ENCODE results near the gene SMG5.

The SMG5 gene

DNA sequence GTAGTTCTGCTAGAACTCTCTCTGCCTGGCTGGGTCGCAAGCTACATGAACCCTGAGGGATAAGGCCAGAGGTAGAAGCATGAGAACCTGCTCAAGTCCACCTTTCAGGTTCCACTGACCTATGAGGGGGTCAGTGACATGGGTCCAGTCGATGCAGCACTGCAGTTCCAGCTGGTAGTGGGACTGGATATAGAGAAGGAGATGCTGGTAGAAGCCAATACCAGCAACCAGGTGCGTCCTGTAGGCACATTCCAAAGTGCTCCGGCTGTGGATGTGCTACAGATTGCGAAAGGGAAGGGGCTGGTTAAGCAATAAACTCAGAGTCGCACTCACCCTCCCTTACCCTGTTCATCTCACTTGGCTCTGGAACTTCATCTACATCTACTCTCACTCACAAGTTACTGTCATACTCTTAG is 5.7 kb downstream of the SMG5 start:
- DNase-seq, result no peak

DNA sequence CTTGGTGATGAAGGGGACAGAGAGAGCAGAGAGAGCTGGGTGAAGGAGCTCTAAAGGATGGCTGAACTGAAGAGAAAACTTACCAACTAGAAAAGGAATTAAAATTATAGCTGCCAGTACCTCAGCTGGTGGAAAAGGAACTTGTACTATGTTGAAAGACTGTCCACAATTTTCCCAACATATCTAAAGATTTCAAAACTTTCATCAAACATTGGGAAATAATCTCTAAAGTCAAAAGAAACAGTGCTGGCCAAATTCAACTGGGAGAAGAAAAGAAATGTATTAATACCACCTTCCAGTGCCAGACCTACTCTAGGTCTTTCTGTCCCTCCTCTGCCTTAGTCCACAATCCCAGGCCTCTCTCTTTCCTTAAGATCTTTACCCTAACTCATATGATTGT is 6.1 kb downstream of the SMG5 start:
- DNase-seq, result no peak

GRCh38 chr1:156270314-156270713 is 12.3 kb downstream of the SMG5 start:
- DNase-seq, result no peak

DNA sequence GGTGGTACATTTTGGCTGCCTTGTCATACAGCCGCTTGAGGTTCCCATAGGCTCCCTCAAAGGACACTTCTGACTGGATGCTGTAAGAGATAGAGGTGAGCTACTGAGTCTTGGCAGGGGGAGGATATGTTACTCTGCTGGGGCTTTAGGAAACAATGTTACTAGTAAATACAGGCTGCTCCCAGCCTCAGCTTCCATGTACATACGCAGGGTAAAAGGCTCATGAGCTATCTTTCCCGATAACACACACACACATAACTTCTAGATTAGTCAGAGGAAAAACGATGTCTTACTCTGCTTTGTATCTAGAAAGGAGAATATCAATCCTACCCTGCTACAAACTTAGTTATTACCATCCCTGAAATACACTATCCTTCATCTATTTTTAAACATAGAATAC is 14.3 kb downstream of the SMG5 start:
- DNase-seq, result no peak

DNA sequence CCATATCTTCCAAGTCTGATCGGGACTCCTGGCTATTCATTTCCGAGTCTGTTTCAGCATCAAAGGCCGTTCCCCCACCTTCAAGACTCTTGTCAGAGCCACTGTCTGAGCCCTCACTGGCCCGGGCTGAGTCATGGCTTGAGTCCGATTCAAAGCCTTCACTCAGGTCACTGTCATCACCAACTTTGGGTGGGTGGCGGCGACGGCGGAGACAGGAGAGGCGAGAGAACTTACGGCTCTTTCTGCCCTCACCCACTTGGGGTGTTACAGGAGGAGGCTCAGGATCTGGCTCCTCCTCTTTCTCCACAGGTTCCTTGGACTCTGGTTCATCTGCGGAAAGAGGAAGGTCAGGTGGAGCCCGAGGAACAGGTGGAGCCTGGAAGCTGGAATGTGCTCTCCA is 16.6 kb downstream of the SMG5 start:
- DNase-seq, result no peak

DNA sequence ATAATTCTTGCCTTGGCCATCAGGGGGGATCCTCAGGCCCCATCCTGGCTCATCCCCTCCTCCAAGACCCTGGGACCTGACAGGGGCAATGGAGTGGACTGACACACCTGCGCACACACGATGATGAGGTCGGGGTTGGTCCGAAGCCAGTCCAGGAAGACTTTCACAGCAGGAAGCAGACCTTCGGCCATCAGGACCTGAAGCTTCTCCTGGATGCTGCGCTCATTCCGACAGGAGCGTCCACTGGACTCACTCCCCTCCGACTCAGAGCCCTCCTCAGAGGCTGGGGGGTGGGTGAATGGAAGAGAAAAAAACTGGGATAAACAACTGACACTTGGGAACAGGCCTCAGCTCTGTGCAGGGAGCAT is 19.4 kb downstream of the SMG5 start:
- no peak for DNase-seq

DNA sequence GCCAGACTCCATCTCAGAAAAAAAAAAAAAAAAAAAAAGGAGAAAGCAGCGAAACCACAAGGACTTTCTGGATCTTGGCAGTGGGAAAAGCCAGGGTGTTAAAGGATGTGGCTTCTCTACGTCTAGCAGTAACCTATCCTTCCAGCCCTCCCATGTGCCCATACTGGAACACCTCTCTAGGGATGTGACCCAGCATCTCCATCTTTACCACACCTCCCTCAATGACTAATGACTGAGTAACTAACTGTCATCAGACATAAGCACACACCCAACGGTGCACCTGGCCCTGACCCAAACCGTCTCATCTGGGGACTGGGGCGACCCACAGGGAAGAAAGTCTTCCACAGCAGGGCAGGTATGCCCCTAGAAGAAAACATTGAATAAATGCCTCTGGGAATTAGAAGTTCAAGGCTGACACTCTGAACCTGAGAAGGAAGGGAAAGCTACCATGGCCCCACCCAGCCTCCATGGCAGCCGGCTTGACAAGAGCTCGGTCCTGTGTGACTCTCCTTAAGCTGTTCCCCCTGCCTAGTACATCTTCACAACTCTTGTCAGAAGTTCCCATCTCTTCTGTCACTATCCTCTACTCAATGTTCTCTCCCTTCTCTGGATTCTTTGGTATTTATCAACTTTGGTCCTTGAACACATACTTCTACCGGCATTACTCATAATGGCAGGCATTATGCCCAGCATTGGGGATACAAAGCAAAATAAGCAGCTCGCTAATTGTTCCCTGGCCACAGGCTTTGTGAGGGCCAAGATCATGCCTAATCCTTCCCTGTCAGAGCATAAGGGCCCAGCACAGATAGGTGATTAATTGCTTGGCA is 20.0 kb downstream of the SMG5 start:
- DNase-seq, result no peak

DNA sequence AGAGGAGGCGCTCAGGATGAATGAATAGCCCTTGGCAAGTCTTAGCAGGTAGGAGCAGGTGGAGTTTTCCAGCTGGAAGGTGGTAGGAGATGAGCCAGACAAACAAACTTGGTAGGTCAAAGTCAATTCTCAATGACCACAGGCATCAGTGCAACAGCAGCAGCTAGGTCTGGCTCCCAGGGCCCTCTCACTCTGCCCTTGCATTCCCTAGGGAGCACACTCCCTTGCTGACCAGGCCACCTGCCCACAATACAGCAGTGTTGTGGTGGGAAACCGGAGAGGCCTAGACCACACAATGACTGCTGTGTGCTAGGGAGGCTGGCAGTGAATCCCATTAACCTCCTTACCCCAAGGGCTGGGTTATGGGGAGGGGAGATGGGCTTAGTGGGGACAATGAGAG is 21.7 kb downstream of the SMG5 start:
- DNase-seq, result no peak

DNA sequence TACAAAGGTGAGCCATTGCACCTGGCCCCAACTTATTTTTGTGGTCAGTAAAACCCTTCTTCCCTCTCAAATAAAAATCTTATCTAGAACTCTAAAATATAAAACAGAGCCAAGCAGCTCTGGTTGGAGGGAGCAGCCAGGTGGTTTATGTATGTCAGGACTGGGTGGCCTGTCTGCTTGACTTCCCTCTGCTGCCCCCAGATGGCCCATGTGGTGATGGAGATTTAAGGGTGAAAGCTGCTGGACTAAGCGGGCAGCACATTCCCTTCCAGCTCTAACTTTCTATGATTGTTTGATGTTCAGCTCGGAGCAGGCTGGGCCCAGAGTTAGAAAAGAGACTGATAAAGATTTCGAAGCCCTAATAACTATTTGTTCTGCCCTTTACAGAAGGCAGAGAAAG is 22.8 kb downstream of the SMG5 start:
- DNase-seq, result no peak

GRCh38 chr1:156258859-156259258 is 23.8 kb downstream of the SMG5 start:
- no peak for DNase-seq

DNA sequence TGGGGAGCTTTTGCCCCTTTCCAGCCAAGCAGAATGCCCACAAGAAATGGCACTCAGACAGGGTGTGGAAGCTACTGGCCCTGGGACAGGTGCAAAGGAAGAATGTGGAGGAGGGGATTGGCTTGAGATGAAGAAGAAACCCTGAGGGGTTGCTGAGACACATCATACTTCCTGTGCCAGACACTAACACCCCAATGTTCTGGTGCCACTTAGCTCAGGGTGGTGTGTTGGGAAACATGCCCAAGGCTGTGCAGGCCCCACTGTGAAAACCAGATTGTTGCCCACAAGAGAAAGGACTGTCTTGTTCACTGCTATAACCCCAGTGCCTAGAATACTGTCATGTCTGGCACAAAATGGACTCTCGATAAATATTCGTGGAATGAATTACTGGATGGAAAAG is 24.9 kb downstream of the SMG5 start:
- DNase-seq, result no peak

- no peak for DNase-seq
These were observed 29.0 kb downstream of the SMG5 start for GRCh38 chr1:156253634-156254033.

- DNase-seq, result no peak
These were observed 31.1 kb downstream of the SMG5 start for GRCh38 chr1:156251527-156251926.

DNA sequence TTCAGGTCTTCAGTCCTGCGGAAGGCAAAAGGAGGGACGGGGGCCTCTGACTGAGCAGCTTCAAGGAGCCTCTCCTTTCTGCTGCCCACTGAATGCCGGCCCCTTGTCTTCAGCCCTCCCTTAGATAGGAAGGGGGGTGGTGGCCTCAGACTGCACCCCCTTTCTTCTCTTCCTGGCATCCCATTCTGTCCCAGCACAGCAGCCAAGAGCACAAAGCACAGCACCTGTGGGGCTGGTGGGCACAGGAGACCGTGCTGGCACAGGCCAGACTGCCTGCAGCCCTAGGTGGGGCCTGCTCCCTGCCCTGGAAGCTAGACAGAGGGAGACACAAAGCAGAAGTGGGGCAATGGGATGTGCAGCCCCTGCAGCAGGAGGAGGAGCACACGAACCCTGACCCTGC is 33.0 kb downstream of the SMG5 start:
- no peak for DNase-seq

DNA sequence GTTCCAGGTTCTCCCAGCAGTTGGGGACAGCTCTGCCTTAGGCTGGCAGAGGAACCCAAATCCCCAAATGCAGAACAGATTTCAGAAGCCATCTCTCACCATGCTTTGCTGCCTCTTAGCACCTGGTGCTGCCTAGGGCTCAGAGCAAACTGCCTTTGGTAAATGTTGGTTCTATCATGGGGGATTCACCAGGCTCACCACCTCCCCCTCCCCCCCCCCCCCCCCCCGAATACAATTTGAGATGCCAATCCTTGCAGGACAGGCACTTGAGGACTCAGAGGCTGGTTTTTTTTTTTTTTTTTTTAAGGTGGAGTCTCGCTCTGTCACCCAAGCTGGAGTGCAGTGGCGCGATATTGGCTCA is 34.3 kb downstream of the SMG5 start:
- DNase-seq, result no peak

DNA sequence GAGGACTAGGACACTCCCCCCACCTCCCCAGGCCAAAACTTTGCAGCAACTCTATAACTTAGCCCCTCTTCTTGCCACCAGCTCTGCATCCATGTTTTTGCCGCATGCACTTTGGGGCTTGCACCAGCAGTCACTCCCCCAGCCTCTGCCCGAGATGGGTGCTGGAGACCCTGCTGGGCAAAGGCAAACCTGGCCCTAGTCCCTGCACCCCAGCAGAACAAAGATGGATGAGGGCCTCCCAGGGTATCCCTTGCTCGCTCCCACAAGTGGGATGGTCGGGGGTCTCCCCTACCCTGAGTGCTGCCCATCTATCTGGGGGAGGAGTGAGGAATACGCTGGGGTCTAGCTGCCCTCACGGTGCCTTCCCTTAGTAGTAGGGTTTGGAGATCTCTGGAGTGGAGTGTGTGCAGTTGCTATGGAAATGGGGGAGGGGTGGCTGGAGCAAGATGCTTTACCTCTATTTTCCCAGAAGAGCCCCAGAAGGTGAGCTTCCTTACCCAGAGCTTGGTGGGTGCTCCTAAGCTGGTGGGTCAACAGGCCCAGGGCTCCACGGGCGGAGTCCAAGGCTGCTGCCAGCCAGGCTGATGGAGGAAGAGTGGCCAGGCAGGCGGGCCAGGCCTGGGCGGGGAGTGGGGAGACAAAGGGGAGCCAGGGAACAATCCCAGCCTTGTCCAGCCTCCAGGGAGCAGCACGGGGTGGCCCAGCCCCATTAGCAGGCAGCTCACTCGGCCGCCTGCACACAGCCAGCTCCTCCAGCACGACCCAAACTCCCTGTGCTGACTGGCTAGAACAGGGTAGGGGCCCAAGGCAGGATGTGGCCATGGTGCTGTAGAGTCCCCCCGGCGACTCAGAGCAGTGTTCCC is 34.9 kb downstream of the SMG5 start, which contains the start of gene PAQR6:
PAQR6 (minus strand) TSS at position 597 of the 863 bp plus-strand sequence. CDS start 1,325 bp downstream, outside the sequence.
- no peak for DNase-seq

- DNase-seq, result no peak
These were observed 35.7 kb downstream of the SMG5 start for GRCh38 chr1:156246781-156247459.

- DNase-seq, result no peak
These were observed 36.3 kb downstream of the SMG5 start for GRCh38 chr1:156246241-156246780.

- peak; percentile 30 for DNase-seq
These were observed 37.0 kb downstream of the SMG5 start for GRCh38 chr1:156245451-156246232.

DNA sequence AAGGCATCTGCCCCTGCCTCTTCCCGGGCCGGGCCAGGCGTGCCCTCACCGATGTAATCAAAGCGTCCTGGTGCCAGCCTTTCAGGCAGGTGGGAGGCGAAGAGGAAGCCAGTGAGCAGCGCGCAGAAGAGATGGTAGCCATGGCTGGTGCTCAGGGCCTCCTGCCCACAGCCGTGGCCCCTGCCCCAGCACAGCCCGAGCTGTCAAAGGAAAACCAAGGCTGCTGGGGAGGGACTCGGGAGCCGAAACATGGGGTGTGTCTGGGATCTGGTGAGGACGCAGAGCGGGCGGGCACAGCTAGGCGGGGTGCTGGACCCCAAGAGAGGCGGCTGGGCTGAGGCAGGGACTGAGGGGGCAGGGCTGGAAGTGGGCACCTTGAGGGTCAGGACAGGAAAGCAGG is 37.9 kb downstream of the SMG5 start:
- DNase-seq, result no peak

DNA sequence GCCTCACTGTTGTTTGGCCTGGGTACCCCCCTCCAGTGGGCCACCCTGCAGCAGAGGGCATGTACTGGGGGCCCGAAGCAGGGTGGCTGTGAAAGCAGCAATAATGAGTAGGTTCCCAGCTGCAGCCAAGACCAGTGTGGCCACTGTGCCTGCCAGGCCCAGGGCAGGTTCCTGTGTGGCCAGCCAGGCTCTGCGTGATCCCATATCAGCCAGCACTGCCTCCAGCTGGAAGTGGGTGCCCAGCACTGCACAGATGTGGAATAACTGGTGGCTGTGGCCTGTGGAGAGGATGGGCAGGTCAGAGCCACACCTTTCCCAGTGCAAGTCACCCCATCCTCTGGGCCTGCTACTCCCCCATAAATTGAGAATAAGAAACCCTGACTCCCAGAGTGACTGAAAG is 38.5 kb downstream of the SMG5 start:
- DNase-seq, result no peak

DNA sequence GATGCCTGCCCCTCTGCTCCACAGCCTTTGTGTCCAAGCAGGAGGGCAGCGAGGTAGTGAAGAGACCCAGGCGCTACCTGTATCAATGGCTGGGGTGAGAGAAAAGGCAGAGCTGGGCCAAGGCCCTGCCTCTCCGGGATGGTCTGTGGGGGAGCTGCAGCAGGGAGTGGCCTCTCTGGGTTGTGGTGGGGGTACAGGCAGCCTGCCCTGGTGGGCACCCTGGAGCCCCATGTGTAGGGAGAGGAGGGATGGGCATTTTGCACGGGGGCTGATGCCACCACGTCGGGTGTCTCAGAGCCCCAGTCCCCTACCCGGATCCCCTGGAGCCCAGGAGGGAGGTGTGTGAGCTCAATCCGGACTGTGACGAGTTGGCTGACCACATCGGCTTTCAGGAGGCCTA is 39.9 kb downstream of the SMG5 start:
- no peak for DNase-seq

- DNase-seq, result no peak
These were observed 40.7 kb downstream of the SMG5 start, which contains the start of gene BGLAP for GRCh38 chr1:156241926-156242325. Gene BGLAP (plus strand): TSS chr1:156242184. CDS start chr1:156242232, 48 bp downstream.

Measured in stimulated activated CD4-positive, alpha-beta T cell treated with anti-CD3 and anti-CD28 coated beads, Interleukin-12 subunit alpha, Interleukin-12 subunit beta, amount 100 ng/mL, for 4 hours (primary cell).